Measurements from ENCODE around the gene CXCL10.
A peak's percentile ranks its signal among the peaks of the same experiment; 100 is the strongest.
"Not testable (repeated sequence)": the region's sequence is repeated elsewhere in the genome, so short reads cannot be mapped to it uniquely, and the experiment has no call there.

The CXCL10 gene

DNA sequence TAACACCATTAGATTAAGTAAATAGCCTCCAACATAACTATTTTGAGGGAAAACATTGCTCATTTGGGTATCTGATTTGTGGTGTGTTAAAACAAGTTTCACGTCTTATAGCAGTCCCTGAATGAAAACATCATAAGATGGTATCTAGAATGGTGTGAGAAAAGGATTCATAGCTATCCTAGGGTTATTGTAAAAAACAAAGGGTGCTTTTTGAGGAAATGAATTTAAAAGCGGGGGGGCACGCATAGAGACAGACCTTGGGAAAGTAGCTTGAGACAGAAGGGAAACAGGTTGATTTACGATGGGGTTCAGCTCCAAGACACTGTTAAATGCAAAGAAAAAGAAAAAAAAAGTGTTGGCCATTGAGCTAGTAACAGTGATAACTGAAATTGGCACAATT is 768 bp upstream of the CXCL10 start:
- no peak for DNase-seq

DNA sequence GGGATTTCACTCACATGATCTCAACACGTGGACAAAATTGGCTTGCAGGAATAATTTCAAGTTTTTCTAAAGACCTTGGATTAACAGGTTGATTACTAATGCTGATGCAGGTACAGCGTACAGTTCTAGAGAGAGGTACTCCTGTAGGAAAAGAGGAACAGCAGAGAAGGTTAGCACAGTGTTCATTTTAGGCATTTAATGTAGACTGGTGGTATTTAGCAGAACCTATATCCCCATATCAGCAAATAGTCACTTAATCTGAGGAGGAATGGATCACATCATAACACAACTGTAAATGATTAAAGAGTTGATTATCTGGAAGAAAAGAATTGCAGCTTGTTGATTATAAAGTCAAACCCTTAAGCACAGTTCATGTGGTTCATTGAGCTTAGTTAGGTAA is 620 bp downstream of the CXCL10 start:
- DNase-seq: no peak

DNA sequence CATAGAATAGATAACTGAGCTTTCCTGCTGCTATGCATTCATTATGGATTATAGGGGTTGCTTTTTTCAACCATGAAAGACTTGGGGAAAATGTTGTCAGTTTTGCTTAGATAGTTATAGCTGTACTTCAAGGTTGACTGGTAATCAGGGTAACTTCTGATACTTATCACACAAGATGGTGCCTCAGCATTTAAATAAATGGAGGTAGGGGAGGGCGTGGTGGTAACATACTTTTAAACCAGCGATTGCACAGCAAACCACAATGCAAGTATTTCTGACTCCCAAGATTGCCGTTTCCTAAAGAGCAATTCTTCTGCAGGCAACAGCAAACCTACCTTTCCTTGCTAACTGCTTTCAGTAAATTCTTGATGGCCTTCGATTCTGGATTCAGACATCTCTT is 1.3 kb downstream of the CXCL10 start:
- DNase-seq: no peak

DNA sequence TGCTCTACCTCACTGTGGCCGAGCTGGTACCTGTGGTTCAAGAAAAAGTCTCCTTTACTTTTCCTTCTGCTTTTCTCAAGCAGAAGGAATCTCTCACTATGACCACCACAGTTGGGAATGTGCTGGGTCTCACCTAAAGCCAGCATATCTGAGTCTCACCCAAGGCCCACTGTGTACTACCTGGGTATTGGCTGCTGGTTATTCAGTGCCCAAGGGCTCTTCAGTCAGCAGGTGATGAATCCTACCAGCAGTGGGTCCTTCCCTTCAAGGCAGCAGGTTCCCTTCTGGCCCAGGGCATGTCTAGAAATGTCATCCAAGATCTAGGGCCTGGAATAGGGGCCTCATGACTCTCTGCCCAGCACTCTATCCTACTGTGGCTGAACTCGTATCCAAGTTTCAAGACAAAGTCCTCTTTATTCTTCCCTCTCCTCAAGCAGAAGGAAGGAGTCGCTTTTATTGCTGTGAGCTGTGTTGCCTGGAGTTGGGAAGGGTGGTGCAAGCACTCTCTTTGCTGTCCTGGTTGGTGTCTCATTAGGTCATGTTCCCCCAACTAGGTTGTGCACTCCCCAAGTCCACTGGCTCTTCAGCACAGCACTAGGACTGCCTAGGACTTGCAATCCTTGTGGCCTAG is 6.1 kb downstream of the CXCL10 start:
- DNase-seq: no peak

DNA sequence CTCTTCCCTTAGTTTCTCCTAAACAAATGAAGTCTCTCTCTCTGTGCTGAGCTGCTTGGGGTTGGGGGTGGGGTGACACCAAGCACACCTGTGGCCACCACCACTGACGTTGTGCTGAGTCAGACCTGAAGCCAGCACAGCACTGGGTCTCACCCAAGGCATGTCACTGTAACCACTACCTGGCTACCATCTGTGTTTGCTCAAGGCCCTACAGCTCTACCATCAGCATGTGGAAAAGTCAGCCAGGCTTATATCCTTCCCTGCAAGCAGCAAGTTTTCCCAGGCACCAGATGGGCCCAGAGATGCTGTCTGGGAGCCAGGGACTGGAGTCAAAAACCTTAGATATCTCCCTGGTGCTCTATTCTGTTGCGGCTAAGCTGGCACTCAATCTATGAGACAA is 6.9 kb downstream of the CXCL10 start:
- no peak for DNase-seq

DNA sequence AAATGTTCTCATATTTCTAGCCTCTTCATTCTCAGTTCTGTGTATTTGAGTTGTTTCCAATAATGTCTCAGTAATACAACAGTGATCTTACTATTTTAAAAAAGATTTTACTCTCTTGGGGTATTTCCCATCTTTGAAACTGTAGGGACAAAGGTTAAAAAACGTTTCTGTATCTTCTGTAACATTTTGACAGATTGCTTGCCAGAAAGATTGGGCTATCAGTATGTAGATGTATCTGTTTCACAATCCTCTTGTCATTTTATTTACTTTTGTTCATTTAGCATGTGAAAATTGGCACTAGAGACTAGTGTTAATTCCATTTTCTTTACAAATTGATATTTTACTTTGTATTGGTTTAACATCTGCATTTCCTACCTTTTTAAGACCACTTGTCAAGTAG is 9.8 kb downstream of the CXCL10 start:
- DNase-seq: no peak

DNA sequence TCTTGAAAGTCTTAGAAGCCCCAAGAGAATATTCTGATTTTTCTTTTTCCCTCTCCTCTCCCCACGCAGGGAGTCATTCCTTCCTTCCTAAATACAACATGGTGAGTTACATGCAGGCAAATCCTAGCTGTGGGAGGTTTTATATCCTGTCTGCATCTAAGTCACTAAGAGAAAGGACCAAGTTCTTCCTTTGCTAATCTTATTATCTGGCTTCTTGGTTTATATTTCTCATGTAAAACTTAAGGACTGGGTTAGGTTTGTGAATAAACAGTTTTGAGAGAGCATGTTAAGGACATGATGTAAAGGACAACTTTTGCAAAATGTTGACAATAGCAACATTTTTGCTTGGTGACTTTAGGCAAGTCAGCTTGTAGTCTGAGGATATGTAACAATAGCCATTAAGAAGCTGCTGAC is 10.9 kb downstream of the CXCL10 start:
- no peak for DNase-seq

DNA sequence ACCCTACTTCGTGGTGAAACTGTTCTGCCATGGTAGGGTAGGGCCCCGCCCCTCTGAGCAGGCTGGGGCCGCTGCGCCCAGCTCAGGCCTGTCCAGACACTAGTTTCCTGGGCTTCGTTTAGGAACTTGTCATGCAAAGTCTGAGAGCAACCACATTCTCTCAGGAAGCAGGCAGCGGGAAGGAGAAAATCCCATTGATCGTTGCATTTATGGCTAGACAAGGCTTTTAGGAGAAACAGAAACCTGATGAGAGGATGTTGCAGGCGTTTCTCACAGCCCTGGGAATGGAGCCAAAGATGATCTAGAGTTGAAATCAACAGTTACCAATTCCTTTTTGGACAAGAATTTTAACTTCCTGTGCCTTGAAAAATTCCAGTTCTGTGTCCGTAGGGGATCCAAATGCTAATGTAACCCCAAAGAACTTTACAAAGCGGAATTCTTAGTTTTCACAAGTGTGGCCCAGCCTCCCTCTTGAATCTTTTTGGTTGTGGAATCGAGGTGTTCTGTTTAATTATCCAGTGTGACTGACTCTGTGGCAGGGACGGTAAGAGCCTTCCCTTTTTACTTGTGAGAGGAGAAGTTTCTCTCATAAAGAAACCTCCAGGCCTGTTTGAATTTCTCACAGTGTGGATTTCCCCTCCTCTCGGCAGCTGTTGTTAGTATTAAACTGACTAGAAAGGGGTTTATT is 11.5 kb downstream of the CXCL10 start:
- no peak for DNase-seq

DNA sequence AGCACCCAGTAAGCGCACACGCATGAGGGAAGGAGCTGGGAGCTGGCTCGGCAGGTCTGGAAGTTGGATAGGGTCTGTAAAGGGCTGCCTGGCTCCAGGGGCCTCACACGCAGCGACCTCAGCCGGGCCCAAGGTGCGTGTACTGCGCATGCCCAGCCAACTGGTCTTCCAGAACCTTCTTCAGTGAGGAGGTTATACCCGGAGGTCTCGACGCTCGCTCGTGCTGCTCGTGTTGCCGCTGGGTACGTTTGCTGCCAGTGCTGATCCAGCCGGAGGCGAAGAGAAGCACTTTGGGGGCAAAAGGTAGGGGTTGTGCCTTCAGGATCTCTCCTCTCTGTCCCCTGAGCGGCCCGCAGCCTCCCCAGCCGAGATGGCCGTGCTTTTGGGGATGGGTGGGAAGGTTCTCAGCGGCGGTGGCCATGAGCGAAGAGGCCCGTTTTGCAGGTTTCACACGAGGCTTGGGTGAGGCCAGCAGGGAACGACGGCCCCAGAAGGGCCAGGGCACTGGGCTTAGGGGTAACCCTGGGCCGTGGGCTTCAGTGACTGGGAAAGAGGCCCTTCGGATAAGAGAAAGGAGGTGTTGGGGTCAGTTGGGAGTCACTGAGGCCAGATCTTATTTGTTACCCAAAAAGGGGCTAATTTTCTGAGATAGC is 12.2 kb downstream of the CXCL10 start:
- DNase-seq: no peak

DNA sequence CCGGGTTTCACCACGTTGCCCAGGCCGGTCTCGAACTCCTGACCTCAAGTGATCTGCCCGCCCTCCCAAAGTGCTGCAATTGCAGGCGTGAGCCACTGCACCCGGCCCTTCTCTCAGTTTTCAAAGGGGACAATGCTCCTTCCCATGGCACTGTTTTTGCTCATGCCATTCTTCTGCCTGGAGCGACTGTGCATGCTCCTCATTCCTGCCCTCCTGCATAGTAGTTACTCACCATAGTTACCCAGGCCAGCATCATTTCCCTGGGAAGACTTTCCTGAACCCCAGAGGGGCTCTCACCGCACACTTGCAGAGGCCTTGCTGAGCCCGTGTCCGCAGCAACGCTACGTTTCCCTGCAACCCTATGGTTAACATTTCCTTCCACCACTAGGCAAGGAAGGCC is 12.7 kb downstream of the CXCL10 start:
- DNase-seq: no peak

DNA sequence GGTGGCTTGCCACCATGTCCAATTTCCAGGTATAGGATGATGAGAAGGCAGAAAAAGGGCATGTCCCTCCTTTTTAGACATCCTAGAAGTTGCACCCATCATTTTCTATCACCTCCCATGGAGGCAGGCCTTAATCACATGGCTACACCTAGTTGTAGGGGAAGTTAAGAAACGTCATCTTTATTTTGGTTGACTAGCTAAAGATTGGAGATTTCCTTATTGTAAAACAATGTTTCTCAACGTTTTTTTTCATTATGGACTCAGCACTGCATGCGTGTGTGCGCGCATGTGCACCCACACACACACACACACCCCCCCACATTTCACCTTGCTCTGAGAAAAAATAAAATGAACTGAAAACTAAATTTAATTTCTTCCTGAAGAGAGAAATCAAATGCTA is 14.0 kb downstream of the CXCL10 start:
- no peak for DNase-seq

DNA sequence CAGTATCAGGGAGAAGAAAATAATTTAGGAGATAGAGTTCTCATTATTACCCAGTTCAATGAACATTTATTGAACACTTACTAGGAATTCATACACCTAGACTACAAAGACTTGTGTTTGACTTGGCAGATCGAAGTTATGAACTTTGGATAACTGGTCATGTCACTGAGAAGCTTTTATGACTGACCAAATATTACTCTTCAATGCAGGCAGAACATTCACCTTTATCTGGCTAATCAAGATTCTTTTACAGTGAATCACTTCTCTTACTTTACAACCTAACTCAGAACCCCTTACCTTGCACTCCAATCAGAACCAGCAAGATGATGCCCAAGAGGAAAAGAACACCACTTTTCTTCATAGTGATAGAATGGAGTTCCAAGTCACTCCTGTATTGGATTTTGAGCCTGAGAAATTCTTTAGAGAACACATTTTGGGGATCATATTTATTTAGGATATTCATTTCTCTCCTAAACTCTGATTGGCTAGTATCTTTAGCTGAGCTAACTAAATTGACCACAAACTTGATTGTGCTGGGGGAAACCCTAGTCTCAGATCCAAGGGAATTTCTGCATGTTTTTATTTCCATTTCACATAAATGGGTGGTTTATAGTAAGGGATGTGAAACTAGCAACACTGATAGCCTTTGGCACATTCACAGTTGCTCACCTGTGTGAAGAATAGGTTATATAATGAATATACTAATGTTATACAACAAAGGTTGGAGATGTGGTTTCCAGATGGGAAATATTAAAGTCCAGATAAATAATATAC is 16.0 kb downstream of the CXCL10 start, which contains the start of gene CXCL9:
Gene CXCL9 (minus strand): TSS at position 421 of the 774 bp plus-strand sequence. CDS start 60 bp downstream, at position 361.
- DNase-seq: no peak

DNA sequence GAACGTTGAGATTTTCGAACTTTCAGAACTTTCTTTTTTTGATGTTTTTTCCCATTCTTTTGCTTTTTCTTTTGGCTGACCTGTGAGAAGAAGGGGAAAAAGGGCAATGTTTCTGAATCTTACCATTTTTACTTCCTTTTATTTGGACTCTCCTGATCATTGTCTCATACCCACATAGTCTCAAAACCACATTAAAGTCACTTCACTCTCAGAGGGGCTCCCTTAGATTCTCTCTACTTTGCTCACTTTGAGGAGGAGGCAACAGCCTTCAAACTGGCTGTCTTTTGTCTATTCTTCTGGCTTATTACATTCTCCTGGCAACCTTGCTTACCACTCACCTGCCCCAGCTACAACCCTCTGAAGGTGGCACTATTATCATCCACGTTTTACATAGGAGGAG is 19.7 kb downstream of the CXCL10 start:
- no peak for DNase-seq

DNA sequence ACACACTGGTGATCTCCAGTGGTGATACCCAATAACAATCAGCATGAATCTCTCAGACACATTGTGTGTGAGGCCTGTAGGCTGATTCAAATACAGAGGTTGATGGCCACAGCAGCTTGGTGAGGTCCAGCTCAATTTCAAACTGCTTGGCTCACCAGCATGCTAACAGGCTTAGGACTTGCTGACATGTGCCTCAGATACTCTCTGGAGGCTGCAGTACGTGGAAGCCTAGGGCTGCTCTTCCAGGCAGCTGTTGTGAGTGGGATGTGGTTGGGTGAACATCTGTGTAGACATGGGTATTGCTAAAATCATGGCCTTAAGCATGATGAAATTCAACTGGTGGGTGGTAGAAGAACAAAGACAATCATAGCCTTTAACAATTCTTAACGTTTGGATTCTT is 20.3 kb downstream of the CXCL10 start:
- no peak for DNase-seq

DNA sequence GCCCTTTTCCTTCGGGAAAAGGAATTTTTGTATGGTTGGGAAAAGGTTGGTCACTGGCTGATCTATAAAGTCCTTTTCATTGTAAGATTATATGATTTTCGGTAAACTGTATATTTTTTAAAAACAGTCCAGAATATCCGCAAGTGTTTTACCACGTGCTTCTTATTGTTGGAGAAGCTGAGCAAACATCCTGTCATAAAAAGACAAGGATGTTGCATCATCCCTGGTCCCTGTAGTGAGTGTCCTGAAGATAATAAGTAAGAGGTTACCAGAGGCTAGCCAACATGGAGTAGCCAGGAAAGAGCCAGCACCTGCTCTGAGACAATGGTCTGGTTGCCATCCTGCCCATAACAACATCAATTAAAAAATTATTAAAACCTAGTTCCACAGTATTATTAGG is 21.1 kb downstream of the CXCL10 start:
- DNase-seq: peak; percentile 30

DNA sequence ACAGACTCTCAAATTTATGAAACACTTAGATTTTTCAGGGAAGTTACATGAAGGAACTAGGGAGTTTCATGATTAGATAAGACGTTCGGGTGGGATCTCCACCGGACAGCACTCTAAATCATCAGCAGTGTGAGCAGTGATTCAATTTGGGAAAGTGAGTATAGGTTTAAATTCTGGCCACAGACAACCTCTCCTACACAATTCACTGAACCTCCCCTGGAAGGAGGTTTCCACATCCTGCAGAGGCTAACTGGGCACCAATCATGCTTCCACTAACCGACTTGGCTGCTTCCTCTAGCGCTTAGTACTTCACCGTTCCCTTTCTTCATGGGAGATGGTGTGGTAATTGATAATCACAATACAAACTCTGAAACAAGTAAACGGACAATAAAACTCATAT is 21.6 kb downstream of the CXCL10 start:
- no peak for DNase-seq

DNA sequence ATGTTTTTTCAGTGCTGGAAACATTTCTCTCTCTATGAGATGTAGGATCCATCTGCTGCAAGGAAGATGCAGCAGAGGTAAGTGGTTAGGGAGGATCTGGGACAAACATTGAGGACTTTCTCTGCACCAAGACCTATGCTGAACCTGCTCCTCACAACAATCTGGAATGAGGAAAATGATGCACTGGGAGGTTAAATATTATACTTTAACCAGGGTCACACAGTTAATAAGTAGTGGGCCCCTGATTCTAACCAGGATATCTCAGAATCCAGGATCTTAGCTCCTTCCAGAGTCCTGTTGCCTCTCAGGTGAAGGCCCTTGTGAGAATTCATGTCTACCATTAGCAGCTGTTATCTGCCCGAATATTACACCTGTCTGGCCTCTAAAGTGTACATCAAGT is 23.0 kb downstream of the CXCL10 start:
- DNase-seq: no peak

DNA sequence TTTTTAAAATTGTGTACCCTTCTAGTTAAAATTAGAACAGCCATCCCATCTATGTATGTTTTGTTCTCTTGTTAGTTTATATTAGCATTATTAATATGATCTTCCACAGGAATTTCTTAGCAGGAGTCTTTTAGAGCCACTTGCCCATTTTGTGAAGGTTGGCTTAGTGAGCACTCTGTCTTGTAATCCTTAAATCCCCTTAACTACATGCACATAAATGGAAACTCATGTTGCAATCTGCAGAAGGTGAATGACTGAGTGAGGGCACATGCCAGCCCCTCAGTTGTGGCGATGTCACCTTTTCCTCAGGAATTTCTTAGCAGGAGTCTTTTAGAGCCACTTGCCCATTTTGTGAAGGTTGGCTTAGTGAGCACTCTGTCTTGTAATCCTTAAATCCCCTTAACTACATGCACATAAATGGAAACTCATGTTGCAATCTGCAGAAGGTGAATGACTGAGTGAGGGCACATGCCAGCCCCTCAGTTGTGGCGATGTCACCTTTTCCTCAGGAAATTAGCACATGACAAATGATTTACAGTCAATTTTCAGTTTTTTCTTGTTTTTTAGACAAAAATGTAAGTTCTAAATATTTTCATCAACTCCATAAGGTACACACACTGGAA is 24.7 kb downstream of the CXCL10 start:
- not testable (repeated sequence) for DNase-seq

DNA sequence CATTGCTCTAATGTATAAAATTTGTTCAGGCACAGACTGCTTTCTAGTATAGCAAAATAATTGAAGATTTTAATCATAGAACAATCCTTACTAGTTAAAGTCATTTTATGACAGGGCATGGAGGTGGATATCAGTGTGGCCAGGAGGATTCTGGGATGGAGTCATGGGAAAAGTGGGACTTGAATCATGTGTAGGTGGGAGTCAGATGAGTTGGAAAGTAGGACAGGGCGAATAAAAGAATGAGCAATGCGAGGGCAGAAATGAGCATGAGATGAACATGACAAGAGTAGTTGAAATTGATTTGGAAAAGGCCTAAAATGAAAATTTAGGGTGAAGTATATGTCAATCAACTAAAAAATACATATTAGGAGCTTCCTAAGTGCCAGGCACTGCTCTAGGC is 25.4 kb downstream of the CXCL10 start:
- no peak for DNase-seq

DNA sequence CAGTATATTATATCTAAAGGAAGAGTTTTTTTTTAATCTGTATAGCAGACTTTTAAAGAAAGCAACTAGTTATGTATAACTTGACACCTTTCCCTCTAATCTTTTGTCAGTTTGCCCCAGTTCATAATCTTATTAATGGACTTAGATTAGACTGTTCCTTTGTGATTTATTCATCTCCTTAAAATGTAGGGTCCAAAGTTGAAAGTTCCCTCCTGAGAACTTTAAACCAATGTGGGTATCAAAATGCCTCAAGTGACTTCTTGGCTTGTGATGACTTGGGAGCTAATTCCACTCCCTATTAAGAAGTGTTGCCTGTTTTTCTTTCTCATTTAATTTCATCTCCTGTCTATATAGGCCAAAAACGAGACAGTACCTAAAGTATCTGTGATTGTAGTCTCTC is 26.2 kb downstream of the CXCL10 start:
- no peak for DNase-seq

DNA sequence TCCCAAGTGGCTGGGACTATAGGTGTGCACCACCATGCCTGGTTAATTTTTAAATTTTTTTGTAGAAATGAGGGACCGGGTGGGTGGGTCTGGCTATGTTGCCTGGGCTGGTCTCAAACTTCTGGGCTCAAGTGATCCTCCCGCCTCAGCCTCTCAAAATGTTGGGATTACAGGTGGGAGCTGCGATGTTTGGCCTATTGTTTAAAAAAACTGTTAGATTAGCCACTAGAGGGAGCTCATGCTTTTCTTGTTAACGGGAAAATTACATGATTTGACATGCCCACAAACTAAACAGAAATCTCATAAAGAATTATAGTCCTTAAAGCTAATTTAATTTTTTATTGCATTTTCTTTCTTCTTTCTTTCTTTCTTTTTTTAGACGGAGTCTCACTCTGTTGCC is 27.6 kb downstream of the CXCL10 start:
- peak; percentile 47 for DNase-seq

DNA sequence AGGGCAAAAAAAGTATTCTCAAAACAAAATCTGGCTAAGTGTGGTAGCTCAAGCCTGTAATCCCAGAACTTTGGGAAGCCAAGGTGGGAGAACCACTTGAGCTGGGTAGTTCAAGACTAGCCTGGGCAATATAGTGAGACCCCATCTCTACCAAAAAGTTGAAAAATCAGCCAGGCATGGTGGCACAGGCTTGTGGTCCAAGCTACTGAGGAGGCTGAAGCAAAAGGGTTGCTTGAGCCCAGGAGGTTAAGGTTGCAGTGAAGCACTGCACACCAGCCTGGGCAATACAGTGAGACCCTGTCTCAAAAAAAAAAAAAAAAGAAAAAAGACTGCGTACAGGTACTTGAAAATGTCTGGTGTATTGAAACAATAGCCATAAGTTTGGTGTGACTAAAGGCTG is 30.8 kb downstream of the CXCL10 start:
- DNase-seq: no peak

DNA sequence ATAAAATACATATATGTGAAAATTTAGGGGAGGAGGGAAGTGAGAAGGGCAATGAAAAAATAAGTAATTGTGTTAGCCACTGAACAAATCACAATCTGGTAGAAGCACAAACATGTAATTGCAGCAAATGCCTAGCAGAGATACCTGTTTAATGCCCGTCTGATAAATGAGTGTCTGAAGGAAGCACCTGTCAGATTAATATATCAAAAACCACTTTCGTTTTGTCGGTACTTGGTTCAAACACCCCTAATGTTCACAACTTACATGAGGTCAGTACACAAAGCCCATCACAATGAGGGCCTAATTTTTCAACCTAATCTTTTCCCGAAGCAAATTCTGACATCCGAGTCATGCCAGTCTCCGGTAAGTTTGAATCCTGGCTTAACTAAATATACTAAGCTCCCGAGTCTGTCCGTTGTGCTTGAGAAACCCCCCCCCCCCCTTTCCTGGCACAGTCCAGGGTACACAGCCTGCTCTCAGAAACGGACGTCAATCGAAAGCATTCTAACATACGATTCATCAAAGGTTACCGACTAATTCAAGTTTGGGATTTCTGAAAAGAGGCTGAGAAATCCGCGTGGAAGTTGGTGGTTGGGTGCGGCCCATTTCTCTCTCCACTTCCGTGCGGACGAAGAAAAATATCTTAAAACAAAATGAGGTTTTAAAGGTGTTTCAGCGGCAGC is 33.3 kb downstream of the CXCL10 start:
- DNase-seq: no peak

Measured in NCI-H146 (cell line).